Activated naive CD4-positive, alpha-beta T cell (primary cell): ENCODE results near the gene GALNT9.
A peak's percentile ranks its signal among the peaks of the same experiment; 100 is the strongest.
"Not testable (repeated sequence)": the region's sequence is repeated elsewhere in the genome, so short reads cannot be mapped to it uniquely, and the experiment has no call there.

Experiments
- DNase-seq, 4 experiments: peaks; one replicate each; lab custom pipeline; 2025; lab: John Stamatoyannopoulos, UW

GALNT9 gene

GRCh38 chr12:132196873-132197390, 132.5 kb downstream of the GALNT9 start:
- DNase-seq = no peak

GRCh38 chr12:132196038-132196872, 133.1 kb downstream of the GALNT9 start:
- DNase-seq = no peak

- DNase-seq = not testable (repeated sequence)
These were observed 134.1 kb downstream of the GALNT9 start for GRCh38 chr12:132195242-132195641.

- no peak for DNase-seq
These were observed 134.8 kb downstream of the GALNT9 start for GRCh38 chr12:132194556-132194955.

- DNase-seq = no peak
These were observed 135.3 kb downstream of the GALNT9 start for GRCh38 chr12:132194056-132194455.

GRCh38 chr12:132191715-132192553, 137.5 kb downstream of the GALNT9 start:
- DNase-seq = no peak

GRCh38 chr12:132190834-132191500, 138.4 kb downstream of the GALNT9 start:
- DNase-seq = no peak

GRCh38 chr12:132190012-132190755, 139.2 kb downstream of the GALNT9 start:
- no peak for DNase-seq

- DNase-seq = peak; percentile 81 to 94 (median 86)
These were observed 139.9 kb downstream of the GALNT9 start for GRCh38 chr12:132189378-132190011.

- peak in 1 of 4 experiments; percentile 17 for DNase-seq
These were observed 140.5 kb downstream of the GALNT9 start for GRCh38 chr12:132188916-132189325.

- DNase-seq = no peak
These were observed 140.9 kb downstream of the GALNT9 start for GRCh38 chr12:132188451-132188901.

- no peak for DNase-seq
These were observed 141.5 kb downstream of the GALNT9 start for GRCh38 chr12:132187646-132188450.

GRCh38 chr12:132186857-132187620, 142.3 kb downstream of the GALNT9 start:
- DNase-seq = no peak

GRCh38 chr12:132186208-132186856, 143.1 kb downstream of the GALNT9 start:
- DNase-seq = no peak

- peak in 2 of 4 experiments; percentile 28 to 41 for DNase-seq
These were observed 143.7 kb downstream of the GALNT9 start for GRCh38 chr12:132185705-132186104.

- DNase-seq = no peak
These were observed 146.6 kb downstream of the GALNT9 start for GRCh38 chr12:132182711-132183365.

GRCh38 chr12:132182206-132182710, 147.1 kb downstream of the GALNT9 start:
- no peak for DNase-seq
